DLD1 (cell line): Measurements from ENCODE around the gene GHR.

Experiments used
- in situ Hi-C: cut with HindIII; loops from 2 replicates; pipeline ENCODE4 v1.10.0; 2017; ENCODE audit warnings: low sequenced_read_pairs

GHR gene

DNA sequence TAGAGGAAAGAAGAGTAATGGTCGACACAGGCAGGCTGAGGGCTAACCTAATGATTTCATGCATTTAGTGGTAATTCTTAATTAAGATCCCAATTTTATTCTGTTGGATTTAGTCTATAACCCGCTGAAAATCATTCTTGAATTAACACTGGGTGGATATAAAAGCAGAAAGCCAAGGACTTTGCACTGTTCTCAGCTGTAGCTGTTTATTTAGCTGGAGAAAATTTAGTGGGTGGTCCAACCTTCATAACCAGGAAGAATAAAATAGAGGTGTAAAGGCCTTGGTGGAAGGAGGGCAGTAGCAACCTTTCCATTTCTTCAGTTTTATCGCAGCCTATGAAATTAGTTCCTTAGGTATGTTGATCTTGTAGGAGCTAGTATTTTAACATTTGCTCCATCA lies 92.3 kb downstream of the GHR start:
- in situ Hi-C loops, result no loop called here

DNA sequence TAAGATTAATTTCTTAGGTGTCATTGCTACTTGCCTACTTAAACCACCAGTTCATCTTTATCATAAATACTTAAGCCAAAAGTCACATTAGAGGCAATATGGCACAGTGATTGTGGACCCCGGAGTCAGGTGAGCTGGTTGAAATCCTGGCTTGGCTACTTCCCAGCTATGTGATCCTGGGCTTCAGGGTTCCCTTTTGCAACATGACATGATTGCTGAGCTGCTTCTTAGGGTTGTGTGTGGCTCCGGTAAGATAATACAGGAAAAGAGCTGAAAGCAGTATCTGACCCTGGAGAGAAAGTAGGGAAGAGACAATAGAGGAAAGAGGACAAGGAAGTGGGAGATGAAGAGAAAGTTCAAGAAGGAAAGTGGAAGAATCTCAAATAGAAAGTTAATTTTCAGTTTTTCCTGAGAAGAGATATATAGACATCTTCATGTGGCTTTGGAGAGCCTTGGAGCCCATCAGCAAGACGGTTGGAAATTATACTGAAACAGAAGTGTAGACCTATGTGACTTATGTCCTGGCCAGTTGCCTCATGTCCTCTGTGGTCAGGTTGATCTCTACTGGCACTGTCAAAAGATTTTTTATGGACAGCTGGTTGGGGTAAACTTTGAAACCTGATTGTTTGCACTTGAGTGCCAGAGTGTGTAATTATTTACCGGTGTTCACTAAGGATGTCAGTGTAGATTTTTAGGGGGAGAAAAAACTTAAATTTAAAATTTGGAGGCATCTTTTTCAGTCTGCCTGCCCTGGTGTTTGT lies 93.2 kb downstream of the GHR start:
- in situ Hi-C loops, result no loop called here

DNA sequence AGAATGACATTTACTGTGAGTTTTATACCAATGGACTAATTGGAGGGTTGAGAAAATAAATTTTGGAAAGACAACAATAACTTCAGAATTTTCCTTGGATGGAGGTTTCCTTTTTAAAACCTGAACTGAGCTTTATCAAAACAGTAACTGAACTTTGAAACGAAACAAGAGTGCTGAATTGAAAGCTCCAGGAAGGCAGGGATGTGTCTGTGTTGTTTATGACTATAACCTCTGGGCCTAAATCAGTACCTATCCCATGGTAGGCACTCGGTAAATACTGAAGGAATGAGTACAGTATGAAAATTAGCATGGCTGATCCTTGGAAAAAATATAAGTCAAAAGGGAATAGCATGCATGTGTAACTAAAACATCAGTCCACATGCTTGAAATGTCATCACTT lies 93.9 kb downstream of the GHR start:
- in situ Hi-C loops, result no loop called here

DNA sequence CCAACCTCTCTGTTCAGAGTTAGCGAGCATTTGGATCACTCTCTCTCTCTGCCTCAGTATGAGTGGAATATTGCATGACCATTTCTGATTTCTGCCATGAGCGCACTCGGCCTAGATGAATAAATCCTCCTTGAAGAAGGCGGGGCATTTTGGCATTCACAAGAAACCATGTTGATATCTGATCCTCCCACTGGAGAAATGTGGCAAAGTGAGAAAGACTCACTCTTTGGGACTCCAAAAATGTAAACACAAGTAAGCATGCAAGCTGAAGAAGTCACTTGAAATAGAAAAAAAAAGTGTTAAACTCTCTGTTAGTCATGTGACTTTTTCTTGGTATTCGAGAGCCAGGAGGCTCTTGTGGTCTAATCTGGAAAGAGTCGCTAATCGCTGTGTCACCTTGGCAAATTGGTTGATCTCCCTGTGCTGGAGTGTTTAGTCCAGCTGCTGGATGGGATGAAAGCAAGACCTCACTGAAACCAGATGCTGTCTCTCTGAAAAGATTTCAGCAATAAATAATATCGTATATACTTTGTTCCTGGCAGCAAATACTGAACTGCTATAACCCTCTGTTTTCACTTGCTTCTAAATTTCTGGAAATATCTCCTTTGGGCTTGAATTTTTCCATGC lies 95.5 kb downstream of the GHR start:
- in situ Hi-C loops, result no loop called here

DNA sequence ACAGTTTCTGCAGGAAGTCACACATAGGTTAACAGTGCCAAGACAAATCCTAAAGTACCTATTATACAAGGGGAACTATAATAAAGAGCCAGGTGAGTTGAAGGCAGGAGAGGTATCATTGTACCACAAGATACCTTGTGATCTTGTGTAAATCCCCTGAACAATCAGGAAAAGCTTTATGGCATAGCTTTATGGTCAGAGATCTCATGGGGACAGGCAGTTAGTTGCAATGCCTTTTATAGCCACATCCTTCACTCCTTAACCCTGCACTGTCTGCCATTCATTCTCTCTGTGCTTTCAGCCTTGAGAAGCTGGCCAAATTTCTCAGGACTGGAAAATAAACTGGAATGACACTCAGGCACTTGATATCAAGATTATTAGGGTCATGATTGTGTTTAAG lies 97.0 kb downstream of the GHR start:
- in situ Hi-C loops, result no loop called here

DNA sequence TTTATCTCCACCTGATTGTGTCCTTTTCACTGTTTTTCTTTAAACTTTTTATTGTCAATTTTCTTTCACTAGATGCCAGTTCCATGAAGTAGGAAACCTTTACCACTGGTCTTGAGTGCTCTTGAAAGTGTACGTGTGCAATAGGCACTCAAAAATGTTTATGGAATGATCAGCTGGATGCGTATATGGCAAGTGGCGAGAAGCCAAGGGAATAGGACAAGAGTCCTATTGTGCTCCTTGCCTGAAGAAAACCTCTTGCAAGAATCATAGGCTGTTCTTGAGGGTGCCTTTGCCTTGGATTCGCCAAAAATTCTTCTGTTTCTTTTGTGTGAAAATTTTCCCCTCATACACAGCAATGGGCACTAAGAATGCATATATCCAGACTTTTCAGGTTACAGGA lies 97.7 kb downstream of the GHR start:
- in situ Hi-C loops, result no loop called here

DNA sequence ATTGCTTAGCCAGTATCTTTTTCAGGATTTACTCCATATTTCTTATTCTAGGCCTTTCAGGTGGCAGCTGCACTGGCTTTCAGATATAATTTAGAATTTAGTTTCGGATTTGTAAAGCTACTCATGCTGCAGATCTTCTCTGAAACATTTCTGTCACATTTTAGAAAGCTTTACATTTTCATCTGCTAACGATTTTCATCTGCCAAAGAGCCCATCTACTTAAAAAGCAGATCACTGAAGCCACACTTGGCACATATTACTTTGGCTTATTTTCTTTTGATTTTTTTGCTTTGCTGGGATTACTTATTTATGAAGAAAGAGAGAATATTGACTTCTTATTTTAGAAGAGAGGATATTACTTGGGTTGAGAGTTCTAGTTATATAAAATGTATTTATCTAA lies 98.2 kb downstream of the GHR start:
- in situ Hi-C loops, result no loop called here

DNA sequence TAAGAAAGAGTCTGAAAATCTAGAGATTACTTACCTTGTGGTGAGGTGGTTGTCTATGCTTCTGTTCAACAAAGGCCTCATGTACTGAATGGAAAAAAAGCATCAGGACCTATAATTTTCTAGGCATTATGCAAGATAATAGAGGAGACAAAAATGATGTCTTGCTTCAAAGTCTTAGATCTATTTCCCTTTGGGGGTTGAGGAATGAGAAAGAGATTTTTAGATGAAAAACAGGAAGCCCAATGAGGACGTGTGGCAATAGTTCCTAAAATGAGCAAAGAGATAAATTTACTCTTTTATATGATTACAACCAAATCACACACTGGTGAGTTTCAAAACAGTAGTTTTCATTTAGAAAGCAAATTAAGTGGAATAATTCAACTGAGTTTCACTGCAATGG lies 99.5 kb downstream of the GHR start:
- in situ Hi-C loops, result no loop called here

DNA sequence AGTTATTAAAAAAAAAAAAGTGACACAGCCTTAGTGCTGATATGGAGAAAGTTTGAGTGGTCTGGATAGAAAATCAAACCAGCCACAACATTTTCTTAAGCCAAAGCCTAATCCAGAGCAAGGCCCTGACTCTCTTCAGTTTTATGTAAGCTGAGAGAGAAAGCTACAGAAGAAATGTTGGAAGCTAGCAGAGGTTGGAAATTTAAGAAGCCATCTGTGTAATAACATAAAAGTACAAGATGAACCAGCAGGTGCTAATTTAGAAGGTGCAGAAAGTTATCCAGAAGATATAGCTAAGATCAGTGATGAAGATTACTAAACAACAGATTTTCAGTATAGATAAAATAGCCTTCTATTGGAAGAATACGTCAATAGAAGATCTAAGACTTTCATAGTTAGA lies 102.9 kb downstream of the GHR start:
- in situ Hi-C loops, result no loop called here

DNA sequence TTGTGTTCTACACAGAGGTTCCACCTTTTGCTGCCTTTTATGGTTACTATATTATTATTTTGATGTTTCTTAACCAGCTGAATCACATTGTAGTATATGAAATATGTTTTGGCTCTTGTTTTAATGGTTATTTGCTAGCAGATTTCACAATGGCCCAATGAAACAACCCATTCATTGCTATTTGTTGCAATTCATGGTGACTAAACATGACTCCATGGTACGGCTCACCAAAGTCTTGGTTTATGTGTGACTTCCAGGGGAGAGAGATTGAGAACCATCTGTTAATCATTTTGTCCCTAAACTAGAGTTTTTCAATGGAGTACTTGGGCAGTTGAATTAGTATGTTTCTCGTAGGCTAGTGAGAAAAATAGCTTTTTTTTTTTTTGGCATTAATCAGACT lies 108.4 kb downstream of the GHR start:
- in situ Hi-C loops, result no loop called here

DNA sequence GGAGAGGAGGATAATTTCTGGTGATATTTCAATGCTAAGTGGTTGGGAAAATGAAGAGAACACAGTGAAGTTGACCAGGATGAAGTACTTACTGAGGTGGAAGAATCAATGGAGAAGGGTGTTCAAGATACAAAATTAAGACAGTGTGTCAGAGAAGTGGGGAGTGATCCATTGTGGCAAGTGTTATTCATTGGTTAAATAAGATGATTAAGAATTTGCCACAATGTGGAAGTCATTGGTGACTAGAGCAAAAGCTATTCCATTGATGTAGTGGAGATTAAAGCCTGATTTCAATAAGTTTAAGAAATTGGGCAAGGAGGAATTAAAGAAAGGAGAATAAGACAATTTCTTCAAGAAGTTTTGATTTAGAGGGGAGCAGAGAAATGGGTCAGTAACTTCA lies 118.9 kb downstream of the GHR start:
- in situ Hi-C loops, result no loop called here

DNA sequence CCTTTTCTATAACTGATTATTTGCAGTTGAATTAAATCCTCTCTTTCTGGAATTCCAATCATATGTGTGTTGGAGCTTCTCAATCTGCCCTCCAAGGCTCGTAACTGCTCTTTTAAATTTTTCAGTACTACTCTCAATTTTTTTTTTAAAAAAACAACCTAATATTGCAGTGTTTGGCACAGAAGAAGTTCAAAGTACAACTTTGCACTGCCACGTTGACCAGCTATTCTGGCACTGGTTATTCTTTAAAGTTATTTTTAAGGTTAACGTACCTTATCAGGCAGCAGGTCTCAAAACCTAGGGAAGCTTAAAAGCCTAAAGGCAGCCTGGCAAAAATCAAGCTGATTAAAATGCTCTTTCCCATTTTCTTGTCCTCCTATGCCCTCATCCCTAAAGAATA lies 120.5 kb downstream of the GHR start:
- in situ Hi-C loops, result no loop called here

DNA sequence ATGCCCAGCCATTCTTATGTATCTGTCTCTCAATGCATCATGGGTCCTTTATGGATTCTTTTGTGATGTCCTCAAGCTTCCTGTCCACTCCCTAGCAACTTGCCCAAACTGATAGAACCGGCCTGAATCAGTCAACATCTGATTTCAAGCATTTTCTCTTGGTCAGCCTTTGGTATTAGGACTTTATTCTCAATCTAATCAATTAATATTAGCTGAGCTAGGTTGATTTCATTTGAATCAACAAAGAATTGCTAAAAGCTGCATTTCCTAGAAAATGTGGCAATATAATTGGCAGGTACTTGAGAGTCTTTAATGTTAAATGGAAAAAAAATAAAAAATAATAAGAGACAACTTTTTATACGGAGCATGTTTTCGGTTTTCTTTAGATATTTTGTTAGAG lies 121.8 kb downstream of the GHR start:
- in situ Hi-C loops, result no loop called here

DNA sequence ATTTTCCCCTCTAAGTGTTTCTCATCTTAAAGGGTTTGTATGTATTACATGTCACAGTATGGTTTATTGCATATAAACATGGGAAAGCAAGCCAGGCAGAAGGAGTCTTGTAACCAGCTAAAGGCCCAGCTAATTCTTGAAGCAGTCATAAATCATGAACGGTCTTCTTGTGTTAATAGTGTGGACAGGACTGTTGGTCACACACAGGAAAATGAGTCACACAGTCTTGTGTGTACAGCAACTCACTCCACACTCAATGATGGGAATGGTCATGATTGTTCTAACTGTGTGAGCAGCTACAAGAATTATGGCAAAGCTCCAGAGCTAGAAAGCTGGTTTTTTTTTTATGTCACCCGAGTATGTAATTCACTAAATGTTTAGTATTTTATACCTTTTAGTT lies 123.9 kb downstream of the GHR start:
- in situ Hi-C loops, result no loop called here

DNA sequence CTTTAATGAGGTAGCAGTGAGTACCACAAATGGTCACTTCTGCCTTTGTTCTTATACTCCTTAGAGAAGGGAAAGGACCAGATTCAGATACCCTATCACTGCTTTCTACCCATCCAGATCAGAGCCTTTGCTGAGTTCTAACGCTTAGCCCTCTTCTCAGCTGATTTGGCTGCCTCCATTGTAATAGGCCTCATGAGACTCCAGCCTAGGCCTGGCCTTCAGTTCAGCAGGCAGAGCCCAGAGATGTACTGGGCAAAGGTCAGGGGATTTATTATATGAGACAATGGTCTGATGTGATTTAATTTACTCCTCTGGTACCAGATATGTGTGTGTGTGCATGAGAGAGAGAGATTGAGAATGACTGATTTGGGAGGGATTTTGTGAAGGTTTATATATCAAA lies 124.7 kb downstream of the GHR start:
- in situ Hi-C loops, result no loop called here

DNA sequence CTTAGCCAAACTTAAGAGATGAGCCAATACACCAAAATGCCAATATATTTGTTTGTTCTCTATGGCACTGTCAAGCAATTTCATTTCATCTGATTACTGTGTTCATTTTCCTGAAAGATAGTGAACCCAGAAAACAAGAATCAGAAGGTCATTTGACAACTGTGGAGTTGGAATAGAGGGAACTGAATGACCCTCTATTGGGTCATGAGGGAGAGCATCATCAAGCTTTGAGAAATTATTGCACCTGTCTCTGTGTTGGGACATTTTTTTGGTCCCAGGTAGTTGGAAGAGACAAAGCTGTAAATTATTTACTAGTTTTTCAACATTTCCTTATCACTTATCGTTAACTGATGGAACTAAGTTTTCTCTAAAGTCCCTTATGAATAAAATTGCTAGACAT lies 129.4 kb downstream of the GHR start:
- in situ Hi-C loops, result no loop called here

DNA sequence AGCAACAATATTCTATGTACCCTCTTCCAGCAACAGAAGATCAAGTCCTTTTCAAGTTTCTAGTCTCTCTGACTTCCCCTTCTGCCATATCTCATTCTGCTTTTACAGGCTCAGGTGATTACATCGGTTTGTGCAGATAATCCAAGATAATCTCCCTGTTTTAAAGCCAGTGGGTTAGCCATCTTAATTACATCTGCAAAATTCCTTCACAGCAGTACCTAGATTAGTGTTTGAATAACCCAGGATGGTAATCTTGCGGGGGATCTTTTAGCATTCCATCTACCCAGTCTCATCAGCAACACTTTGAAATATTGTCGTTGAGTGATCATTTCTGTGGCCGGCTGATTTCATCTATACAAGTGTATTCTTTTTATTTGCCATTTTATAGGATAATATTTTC lies 130.2 kb downstream of the GHR start:
- in situ Hi-C loops, result no loop called here

DNA sequence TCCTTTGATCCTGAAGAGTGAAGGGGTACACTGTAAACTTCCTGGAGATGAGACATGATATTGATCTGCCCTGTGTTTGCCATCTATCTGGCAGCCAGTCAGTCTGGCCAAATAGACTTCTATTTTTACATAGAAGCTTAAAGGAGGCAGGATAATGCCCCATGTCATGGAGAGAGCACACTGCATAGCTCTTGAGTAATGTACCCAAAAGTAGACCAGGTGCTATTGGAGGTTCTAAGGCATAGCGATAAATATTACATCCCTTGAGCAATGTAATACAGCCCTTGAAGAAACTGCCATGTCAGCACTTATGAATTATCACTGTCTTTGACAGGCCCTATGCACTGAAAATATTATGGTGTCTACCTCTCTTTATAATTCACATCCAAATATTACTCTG lies 131.8 kb downstream of the GHR start:
- in situ Hi-C loops, result no loop called here

DNA sequence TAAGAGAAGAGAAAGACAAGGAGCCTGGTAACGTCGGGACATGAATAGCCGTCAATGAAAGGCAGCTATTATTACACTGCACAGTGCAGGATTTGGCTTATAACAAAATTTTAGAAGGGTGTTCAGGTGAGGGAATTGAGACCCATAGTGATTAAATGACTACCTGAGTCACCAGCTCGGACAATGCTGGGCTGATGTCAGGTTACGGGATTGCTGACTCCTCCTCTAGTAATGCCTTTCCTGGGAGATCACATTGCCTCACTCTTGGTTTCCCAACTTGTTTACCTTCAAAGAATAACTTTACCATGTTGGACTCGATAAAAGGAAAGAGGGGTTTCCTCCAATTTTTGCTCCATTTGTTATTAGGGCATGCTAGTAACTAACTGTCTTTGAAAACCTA lies 132.6 kb downstream of the GHR start:
- in situ Hi-C loops, result no loop called here

DNA sequence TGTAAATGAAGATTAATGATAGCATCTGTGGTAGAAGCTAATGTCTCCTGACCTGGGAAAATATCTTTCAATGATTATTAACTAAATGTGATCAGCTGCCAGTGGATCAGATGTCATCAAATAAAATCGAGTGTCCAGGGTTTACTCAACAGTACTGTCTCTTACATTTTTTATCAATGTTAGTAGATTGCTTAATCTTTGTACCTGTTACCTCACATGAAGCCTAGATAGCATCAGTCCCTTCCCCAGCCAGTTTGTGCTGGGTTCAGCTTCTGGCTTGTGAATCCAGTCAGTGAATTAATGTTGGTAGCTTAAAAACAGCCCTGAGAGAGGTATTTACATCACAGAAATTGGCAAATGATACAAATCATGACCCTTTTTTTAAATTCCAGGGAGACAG lies 134.4 kb downstream of the GHR start:
- in situ Hi-C loops, result no loop called here

DNA sequence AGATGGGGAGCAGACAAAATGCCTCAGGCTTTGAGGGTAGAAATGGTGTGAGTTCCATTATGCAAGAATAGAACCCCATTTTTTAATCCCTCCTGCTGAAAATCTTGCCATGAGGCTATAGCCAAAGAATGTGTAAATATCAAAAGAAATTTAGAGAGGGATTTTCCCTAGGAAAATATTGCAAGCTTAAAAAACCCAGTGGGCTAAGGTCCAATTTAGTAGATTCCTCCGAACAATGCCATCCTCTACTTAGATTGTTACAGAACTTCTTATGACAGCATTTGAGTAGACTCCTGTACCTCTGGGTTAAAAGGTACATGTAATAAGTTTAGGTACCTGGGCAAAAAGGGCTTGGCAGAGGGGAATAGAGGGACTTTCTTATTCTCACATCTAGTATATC lies 138.4 kb downstream of the GHR start:
- in situ Hi-C loops, result no loop called here

DNA sequence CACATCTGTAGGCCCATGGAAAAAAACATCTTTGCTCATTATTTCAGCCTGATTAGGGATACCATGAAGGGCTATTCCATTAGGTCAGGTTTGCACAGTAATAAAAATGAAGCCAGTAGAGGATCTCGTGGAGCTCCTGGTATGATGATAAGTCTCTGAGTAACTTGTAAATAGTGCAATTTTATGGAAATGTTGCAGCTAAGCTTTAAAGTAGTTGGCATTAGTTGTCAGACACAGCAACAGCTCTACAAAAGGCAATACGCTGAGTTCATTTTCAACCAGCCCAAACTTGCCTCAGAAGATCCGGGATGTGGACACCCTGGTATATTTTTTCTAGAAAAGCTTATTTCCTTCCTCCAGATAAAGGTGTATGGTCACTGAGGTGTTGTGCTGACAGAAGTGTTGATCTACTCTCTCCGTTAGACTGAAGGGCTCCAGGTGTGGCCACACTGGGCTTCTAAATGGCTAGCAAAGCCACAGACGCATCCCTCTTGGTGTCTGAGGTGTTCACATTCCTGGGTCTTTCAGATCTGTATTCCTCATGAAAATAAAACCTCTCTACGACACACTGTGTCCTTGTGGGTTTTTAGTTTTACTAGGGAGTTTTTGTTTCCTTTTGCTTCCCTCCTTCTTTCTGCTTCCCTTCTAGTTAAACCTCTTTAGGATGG lies 141.6 kb downstream of the GHR start:
- in situ Hi-C loops, result no loop called here
